Endothelial cell (in vitro differentiated cells): Measurements from ENCODE around the gene NF2. TPM values are rescaled to one million over a fixed set of nuclear protein-coding genes. Genes with fewer than 3 reads are reported as not detected.

Experiments
- DNase-seq: peaks from one replicate; pipeline ENCODE4 v3.0.0; 2021; ENCODE audit warnings: low spot score
- H3K27ac Mint-ChIP-seq: one replicate; pipeline ENCODE4 v1.8.0; 2021; ENCODE audit warnings: mixed read lengths, inconsistent platforms; ENCODE audit not compliant: unreplicated experiment
- H3K27me3 Mint-ChIP-seq: one replicate; pipeline ENCODE4 v1.8.0; 2021; ENCODE audit warnings: mild to moderate bottlenecking, moderate library complexity, mixed read lengths, inconsistent platforms; ENCODE audit not compliant: unreplicated experiment
- H3K36me3 Mint-ChIP-seq: one replicate; pipeline ENCODE4 v1.8.0; 2021; ENCODE audit warnings: mild to moderate bottlenecking, low read depth, mixed read lengths, inconsistent platforms; ENCODE audit not compliant: unreplicated experiment
- H3K4me1 Mint-ChIP-seq: one replicate; pipeline ENCODE4 v1.8.0; 2021; ENCODE audit warnings: mild to moderate bottlenecking, mixed read lengths, inconsistent platforms; ENCODE audit not compliant: unreplicated experiment
- H3K4me3 Mint-ChIP-seq: one replicate; pipeline ENCODE4 v1.8.0; 2021; ENCODE audit warnings: mild to moderate bottlenecking, mixed read lengths, inconsistent platforms; ENCODE audit not compliant: unreplicated experiment
- H3K9me3 Mint-ChIP-seq: one replicate; pipeline ENCODE4 v1.8.0; 2021; ENCODE audit warnings: mixed read lengths, inconsistent platforms; ENCODE audit not compliant: unreplicated experiment
- CTCF ChIP-seq: fragments of 200-600 bp; sonication (generic); IDR thresholded peaks from one replicate; pipeline ENCODE4 v1.5.0; 2021; ENCODE audit warnings: antibody characterized with exemption; ENCODE audit not compliant: unreplicated experiment
- total RNA-seq: library from RNA; stranded (reverse); fragmentation: NEBNext Ultra II Directional; extraction: Animal tissue kit (Norgen Biotek cat#: 25700); gene quantifications from one replicate; pipeline ENCODE4 v1.2.1, GENCODE V29; 2021; ENCODE audit not compliant: unreplicated experiment

NF2 gene
- total RNA-seq, 1 donor from 2014 or later = 44.3 TPM

GRCh38 chr22:29715705-29716104, 112.3 kb downstream of the NF2 start:
- H3K36me3 Mint-ChIP-seq = no peaks in the 10 kb centered on the region
- H3K27ac Mint-ChIP-seq = no peak overlapping the region
- no peak for DNase-seq

DNA sequence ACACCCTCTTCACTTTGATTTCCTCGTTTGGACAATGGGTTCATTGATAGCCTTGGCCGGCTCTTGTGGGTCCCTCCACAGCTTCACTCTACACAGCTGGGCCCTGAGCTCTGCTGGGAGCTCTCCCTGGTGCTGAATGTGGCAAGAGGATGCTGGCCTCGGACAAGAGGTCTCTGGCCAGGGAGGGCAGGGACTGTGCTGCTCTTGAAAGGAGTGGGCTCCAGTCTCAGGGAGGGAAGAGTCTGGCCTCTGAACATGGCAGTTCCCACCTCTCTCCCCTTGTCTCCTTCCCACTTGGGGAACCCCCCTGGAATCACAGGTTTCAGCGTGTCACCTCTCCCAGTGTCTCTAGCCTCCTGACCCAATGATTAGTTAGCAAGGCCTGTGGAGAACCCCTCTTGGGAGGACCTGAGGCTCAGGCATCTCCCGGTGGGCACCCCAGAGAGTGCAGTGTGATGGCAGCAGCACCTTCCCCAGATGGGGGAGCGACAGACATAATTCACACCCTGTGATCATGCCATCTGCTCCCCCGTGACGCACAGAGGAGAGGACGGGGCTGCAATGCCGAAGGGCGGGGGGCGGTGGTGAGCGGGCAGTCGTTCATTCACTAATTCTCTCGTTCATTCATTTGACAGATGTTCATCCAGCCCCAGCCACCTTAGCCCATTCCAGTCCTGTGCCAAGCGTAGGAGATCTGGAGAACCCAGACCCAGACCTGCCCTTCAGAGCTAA, 113.5 kb downstream of the NF2 start:
- peak; percentile 91 for DNase-seq
- Mint-ChIP-seq H3K4me3 (no peak overlapping the region), H3K9me3 (no peaks in the 10 kb centered on the region), H3K27ac (no peak overlapping the region), H3K4me1 (no peaks in the 10 kb centered on the region), H3K36me3 (no peaks in the 10 kb centered on the region), H3K27me3 (peaks cover 10% of the 10 kb centered on the region)
- TF ChIP-seq CTCF = no peak

More at GRCh38 chr22:29715705-29716104, 112.3 kb downstream of the NF2 start:
- H3K27me3 Mint-ChIP-seq = peaks cover 9% of the 10 kb centered on the region
- H3K4me1 Mint-ChIP-seq = no peaks in the 10 kb centered on the region
- H3K9me3 Mint-ChIP-seq = no peaks in the 10 kb centered on the region
- TF ChIP-seq CTCF = no peak
- no peak overlapping the region for H3K4me3 Mint-ChIP-seq

DNA sequence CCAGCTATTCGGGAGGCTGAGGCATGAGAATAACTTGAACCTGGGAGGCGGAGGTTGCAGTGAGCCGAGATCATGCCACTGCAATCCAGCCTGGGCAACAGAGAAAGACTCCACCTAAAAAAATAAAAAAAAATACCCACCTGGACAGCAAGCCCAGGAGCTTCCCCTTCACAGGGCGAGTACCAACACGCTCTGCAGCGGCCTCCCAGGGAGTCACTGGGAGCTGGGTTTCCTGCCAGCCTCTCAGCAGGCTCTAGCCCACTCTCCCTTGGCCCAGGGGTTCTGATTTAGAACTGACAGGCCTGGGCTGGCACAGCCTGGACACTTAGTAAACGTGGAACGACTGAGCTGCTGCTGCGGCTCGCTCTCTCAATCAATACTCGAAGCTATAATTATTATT, 114.4 kb downstream of the NF2 start:
- DNase-seq = no peak
- no peaks in the 10 kb centered on the region for H3K36me3 Mint-ChIP-seq
- no peaks in the 10 kb centered on the region for H3K9me3 Mint-ChIP-seq
- H3K27me3 Mint-ChIP-seq = peaks cover 12% of the 10 kb centered on the region
- no peak overlapping the region for H3K4me3 Mint-ChIP-seq
- H3K4me1 Mint-ChIP-seq = no peaks in the 10 kb centered on the region
- H3K27ac Mint-ChIP-seq = no peak overlapping the region
- no peak for TF ChIP-seq CTCF

GRCh38 chr22:29718949-29719898, 115.8 kb downstream of the NF2 start:
- Mint-ChIP-seq H3K4me1 (no peaks in the 10 kb centered on the region), H3K27me3 (peaks cover 14% of the 10 kb centered on the region), H3K27ac (no peak overlapping the region), H3K4me3 (no peak overlapping the region), H3K36me3 (no peaks in the 10 kb centered on the region), H3K9me3 (no peaks in the 10 kb centered on the region)
- no peak for DNase-seq
- no peak for TF ChIP-seq CTCF
